K562 (cell line): ENCODE results near the gene KAZN. TPM values are rescaled to one million over a fixed set of nuclear protein-coding genes. Genes with fewer than 3 reads are reported as not detected.

Source experiments
- FIP1L1 ChIP-seq: fragments of 200-400 bp; formaldehyde crosslinking; IDR thresholded peaks from 2 replicates; pipeline ENCODE4 v1.6.1; 2018; ENCODE audit warnings: mild to moderate bottlenecking, low read depth, low read length; ENCODE audit not compliant: poor library complexity, severe bottlenecking
- FOS ChIP-seq: IDR thresholded peaks from 3 replicates; pipeline ENCODE4 v1.6.1; 2011; ENCODE audit not compliant: insufficient read length; ENCODE audit errors: extremely low read depth
- HMGXB4 ChIP-seq: sonication (generic); formaldehyde crosslinking; IDR thresholded peaks from 2 replicates; pipeline ENCODE4 v1.8.1; 2023; ENCODE audit warnings: mild to moderate bottlenecking, missing genetic modification reagents
- MBD1 ChIP-seq: fragments of 250-450 bp; sonication (Bioruptor Pico); IDR thresholded peaks from 2 replicates; pipeline ENCODE4 v1.8.0; 2022; ENCODE audit warnings: inconsistent platforms
- ZBTB34 ChIP-seq: fragments of 250-450 bp; sonication (Bioruptor Pico); IDR thresholded peaks from 2 replicates; pipeline ENCODE4 v1.8.0; 2021; ENCODE audit warnings: mild to moderate bottlenecking, moderate library complexity
- polyA plus RNA-seq, 8 experiments: library from polyadenylated mRNA; depleted of rRNA in 4 of 8; stranded (reverse) in 5 of 8; unstranded in 3 of 8; fragments of >200 nt; fragmentation: Nextera tagmentation in 2 of 8; fragmentation: Illumina TruSeq in 1 of 8; extraction: Ambion mirVana in 2 of 8; extraction: Trizol in 1 of 8; gene quantifications; 2 replicates each; pipeline versions ENCODE4 v1.2.1 to v1.2.3, GENCODE V29; 2011 to 2014; ENCODE audit warnings: inconsistent platforms in 1 of 8, missing spikeins in 1 of 8
- total RNA-seq, 7 experiments: library from RNA; depleted of rRNA in 6 of 7; stranded (reverse); fragments of >200 nt in 6 of 7; fragmentation: Illumina TruSeq in 2 of 7; extraction: Trizol in 2 of 7; gene quantifications; 2 replicates each; pipeline versions ENCODE4 v1.2.1 to v1.2.3, GENCODE V29; 2011 to 2021; ENCODE audit warnings: low replicate concordance in 1 of 7

Gene KAZN
- total and polyA plus RNA-seq, 9 of the 15 experiments (the other 6 are each of a cell fraction or from before 2014, with no cell fraction given), result 2.1 to 21.6 (median 5.4) TPM

- no peak for TF ChIP-seq MBD1 (CRISPR knock-in tag)
- TF ChIP-seq FIP1L1, result no peak
- no peak for TF ChIP-seq HMGXB4 (CRISPR knock-in tag)
- TF ChIP-seq ZBTB34 (CRISPR knock-in tag), result no peak
- no peak for TF ChIP-seq FOS
These were observed 253.8 kb downstream of the KAZN start (continued) for GRCh38 chr1:14852291-14852690.
